Activated T-helper 1 cell treated with anti-CD3 and anti-CD28 coated beads, Interleukin-2, amount 50 U/mL, for 16 hours (primary cell): ENCODE measurements around the gene ADARB2.

ENCODE experiments used
- DNase-seq, 2 donors: peaks; one replicate each; pipeline ENCODE4 v3.0.0-alpha.2; 2020; ENCODE audit warnings: low read depth in 1 of 2, low spot score in 1 of 2

ADARB2 gene

GRCh38 chr10:1300218-1300617 lies 437.1 kb downstream of the ADARB2 start:
- DNase-seq = no peak

GRCh38 chr10:1299041-1299726 lies 438.1 kb downstream of the ADARB2 start:
- no peak for DNase-seq

GRCh38 chr10:1297566-1298301 lies 439.6 kb downstream of the ADARB2 start:
- no peak for DNase-seq

GRCh38 chr10:1295756-1296480 lies 441.4 kb downstream of the ADARB2 start:
- DNase-seq = no peak

- DNase-seq = no peak
Measured at GRCh38 chr10:1294748-1295147, 442.6 kb downstream of the ADARB2 start.

- no peak for DNase-seq
Measured at GRCh38 chr10:1293636-1294435, 443.5 kb downstream of the ADARB2 start.

- DNase-seq = no peak
Measured at GRCh38 chr10:1293157-1293556, 444.2 kb downstream of the ADARB2 start.

GRCh38 chr10:1292611-1293031 lies 444.7 kb downstream of the ADARB2 start:
- no peak for DNase-seq

- DNase-seq = no peak
Measured at GRCh38 chr10:1291178-1292090, 445.9 kb downstream of the ADARB2 start.

- DNase-seq = no peak
Measured at GRCh38 chr10:1290071-1290471, 447.3 kb downstream of the ADARB2 start.

GRCh38 chr10:1289591-1289990 lies 447.7 kb downstream of the ADARB2 start:
- no peak for DNase-seq

GRCh38 chr10:1287971-1288401 lies 449.3 kb downstream of the ADARB2 start:
- DNase-seq = no peak

- DNase-seq = no peak
Measured at GRCh38 chr10:1287487-1287886, 449.8 kb downstream of the ADARB2 start.

- no peak for DNase-seq
Measured at GRCh38 chr10:1284076-1284475, 453.2 kb downstream of the ADARB2 start.

- no peak for DNase-seq
Measured at GRCh38 chr10:1281405-1281782, 455.9 kb downstream of the ADARB2 start.

- DNase-seq = no peak
Measured at GRCh38 chr10:1280466-1281404, 456.6 kb downstream of the ADARB2 start.

- DNase-seq = no peak
Measured at GRCh38 chr10:1278306-1278705, 459.0 kb downstream of the ADARB2 start.

- no peak for DNase-seq
Measured at GRCh38 chr10:1274701-1275544, 462.4 kb downstream of the ADARB2 start.
